ELR (cell line): Measurements from ENCODE around the gene C10orf105.
A peak's percentile ranks its signal among the peaks of the same experiment; 100 is the strongest.

Experiments
- DNase-seq: peaks from one replicate; pipeline ENCODE4 v3.0.0-alpha.2; 2015; ENCODE audit warnings: low read depth

The C10orf105 gene

GRCh38 chr10:71719464-71720201 is at the start of gene C10orf105:
TSS of gene C10orf105 (minus strand) at chr10:71719778. CDS start at chr10:71716337, 3,441 bp downstream.
- no peak for DNase-seq

DNA sequence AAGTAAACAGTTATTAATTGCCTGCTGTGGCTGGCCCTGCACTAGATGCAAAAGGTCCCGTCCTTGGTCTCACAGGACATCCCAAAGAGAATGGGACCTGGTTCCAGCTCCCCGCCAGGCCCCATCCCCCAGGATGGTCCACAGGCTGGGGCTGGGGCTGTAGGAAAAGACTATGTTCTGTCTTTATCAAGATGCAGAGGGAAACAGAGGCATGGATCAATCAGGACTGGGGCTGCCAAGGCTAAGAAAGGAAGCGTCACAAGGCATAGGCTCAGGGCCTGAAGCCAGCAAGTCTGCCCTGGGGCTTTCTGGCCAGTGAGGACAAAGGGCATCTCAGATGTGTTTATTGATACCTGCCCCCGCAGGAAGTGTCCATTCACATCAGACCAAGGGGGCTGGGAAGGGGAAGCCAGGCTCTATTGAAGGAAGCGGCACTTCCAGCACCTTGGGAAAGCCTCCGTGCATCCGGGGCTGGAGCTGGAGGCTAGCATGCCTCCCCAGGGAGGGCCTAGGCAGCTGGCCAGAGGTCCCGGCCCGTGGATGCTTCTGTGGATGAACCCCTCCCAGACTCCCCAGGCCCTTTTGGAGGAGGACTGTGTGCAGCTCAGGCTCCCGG is 48.0 kb upstream of the C10orf105 start:
- DNase-seq = peak; percentile 76

- peak; percentile 99 for DNase-seq
Observed at GRCh38 chr10:71766717-71767419, 47.3 kb upstream of the C10orf105 start.

- no peak for DNase-seq
Observed at GRCh38 chr10:71765906-71766716, 46.5 kb upstream of the C10orf105 start.

DNA sequence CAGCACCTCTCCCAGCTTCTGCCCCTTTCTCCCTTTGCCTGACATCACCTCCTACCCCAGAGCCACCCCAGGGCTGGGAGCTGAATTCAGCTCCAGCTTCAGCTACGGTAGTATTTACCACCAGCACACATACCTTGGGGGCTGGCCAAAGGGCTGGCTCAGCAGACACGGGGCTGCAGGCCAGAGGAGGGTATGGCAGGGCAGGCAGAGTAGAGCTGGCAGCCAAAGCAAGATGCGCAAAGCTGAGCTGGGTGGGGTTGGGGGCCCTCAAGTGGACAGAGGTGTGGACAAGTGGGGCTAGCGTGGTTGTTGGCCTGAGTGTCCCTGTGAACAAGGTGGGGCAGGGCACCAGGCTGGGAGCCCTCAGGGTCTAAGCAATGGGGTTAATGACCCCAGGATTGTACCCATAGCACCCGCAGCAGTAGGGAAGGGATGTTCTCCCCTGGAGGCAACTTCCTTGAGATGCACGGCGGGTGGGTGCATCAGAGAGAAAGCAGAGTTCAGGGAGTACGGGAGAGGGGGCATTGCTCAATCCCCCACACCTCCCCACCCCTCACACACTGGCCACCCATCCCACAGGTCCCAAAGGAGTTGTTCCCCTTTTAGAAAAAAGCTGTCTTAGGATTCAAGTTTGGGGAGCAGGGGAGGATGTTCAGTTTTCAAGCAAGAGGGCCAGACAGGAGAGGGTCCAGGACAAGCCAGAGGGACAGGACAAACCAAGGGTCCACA is 45.8 kb upstream of the C10orf105 start:
- DNase-seq = peak; percentile 27

GRCh38 chr10:71763352-71764127 is 44.0 kb upstream of the C10orf105 start:
- no peak for DNase-seq

GRCh38 chr10:71762324-71762723 is 42.7 kb upstream of the C10orf105 start:
- no peak for DNase-seq

GRCh38 chr10:71761541-71762113 is 42.0 kb upstream of the C10orf105 start:
- no peak for DNase-seq

DNA sequence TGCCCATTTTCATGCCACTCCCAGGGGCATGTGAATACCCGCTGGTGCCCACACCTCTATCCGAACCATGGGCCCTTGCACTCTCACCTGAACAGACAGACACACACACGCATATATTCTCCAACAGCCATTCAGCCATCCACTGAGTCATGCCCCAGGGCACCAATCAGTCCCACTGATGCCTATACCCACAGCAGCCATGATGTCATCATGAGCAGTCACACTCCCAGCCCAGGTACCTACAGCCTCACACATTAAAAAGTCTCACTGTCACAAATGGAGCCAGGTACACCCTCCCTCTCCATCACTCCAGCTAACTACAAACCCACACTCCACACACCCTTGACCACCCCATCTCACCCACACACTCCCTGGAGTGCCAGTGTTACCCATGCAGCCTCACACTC is 41.5 kb upstream of the C10orf105 start:
- peak; percentile 60 for DNase-seq

- DNase-seq = no peak
Observed at GRCh38 chr10:71757399-71757922, 37.9 kb upstream of the C10orf105 start.

DNA sequence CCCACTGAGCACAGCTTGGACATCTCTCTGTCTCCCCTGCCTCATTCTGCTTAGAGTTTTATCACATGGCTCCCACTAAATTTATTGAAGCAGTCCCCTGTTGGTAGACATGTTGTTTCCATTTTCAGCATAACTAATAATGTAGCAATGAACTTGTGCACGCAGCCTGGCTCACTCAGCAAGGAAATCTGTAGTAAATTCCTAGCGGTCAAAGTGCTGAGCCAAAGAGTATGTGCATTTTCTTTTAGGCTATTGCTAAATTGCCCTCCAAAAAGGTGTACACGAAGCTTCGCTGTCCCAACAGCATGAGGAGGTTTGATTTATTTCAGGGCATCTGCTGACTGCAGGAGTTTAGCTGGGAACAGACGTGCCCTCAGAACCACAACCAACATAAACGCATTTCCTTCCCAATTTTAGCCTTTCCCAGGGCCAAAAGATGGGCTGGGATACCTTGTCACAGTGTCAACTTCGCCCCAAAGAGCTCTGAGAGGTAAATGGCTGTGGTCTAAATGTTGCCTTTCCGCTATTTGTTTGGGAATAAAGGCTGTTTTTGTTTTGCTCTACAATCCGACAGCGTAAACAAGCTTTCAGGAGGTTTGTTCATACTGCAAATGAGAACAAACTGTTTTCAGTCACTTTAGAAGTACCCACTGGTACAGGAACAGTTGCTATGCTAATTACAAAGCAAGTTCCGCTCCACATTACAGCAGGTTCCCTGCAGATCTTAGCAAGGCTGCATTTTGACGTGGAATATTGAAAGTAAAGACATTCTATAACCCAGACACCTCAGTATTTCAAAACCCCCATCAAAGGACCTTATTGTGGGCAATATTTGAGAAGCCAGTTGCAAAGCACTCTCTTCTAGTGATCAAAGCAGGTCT is 37.0 kb upstream of the C10orf105 start:
- no peak for DNase-seq

DNA sequence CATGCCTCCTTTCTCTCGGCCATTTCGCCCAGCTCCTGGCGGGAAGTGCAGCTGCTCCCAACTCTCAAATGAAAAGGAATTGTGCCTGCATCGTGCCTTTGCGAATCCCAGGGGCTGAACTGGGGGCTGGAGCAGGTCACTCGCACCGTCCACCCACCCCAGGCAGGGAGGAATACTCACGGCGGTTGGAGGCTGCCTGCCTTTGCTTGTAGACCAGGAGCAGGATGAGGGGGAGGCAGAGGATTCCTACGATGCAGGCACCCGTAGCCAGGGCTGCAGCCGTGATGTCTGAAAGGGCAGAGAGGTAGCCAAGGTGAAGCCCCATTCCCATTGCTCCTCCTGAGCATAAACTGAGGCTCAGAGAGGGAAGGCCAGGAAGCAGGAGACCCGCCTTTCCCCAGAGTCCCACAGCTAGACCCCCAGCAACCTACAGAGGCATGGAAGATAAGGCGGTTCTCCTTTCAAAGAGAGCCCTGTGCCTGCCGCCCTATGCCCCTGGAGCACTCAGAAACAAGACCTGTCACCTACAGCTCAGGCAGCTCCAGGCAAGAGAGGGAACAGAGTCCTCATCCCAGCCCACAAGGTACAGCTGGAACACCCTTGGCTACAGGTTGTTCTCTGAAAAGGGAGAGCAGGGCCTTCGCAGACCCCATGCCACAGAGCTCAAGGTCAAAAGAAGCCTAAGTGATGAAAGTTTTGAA is 35.8 kb upstream of the C10orf105 start:
- DNase-seq = no peak

DNA sequence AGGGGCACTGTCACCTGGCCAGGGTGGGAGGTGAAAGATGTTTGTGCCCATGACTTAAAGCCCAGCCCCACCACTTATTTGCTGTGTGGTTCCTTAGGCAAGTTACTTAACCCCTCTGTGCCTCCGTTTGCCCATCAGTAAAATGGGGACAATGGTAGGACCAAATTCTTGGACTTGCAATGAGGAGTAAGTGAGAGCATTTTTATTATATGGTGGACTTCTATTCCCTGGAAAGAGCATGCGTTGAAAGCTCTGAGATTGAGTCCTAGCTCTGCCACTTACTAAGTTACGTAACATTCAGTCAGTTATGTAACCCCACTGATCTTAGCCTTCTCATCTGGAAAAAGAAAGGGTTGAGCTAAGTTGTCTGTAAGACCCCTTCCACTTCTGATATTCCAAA is 35.0 kb upstream of the C10orf105 start:
- DNase-seq = no peak

- no peak for DNase-seq
Observed at GRCh38 chr10:71753960-71754505, 34.5 kb upstream of the C10orf105 start.

GRCh38 chr10:71753091-71753959 is 33.7 kb upstream of the C10orf105 start:
- no peak for DNase-seq

DNA sequence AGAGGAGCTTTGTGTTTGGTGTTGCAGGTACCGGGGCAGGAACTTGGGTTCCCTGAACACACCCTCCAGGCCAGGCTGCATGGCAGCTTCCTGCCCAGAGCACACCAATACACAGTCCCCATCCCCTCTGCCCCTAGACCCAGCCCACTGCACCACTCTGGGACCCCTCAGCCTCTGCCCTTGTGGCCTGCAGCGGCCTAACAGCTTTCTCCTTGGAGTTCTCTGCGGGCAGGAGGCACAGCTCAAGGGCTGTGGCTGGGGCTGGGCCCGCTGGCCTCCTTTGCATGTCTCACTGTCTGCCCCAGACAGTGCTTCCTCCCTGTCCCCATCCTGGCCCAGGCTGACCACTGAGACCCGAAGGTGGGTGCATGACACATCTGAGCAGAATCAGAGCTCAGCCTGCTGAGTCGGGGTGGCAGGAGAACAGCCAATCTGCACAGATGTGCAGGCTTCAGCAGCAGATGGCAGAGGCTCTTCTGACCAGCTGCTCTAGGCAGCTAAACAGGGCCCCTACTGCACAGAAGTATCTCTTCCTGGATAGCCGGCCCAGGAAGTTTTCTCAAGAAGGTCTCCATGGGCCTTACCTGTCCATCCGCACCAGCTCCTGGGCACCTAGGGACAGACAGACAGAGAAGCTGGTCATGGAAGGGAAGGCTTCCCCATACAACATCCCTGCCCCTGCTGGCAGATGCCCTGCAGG is 33.0 kb upstream of the C10orf105 start:
- DNase-seq = no peak
